ENCODE measurements around the gene GABPA. TPM values are rescaled to one million over a fixed set of nuclear protein-coding genes. Genes with fewer than 3 reads are reported as not detected.

GABPA gene
- total and polyA plus RNA-seq, 2 of the 13 experiments (the other 11 are each of a cell fraction or from before 2014, with no cell fraction given) = 7.4 to 13.2 TPM

DNA sequence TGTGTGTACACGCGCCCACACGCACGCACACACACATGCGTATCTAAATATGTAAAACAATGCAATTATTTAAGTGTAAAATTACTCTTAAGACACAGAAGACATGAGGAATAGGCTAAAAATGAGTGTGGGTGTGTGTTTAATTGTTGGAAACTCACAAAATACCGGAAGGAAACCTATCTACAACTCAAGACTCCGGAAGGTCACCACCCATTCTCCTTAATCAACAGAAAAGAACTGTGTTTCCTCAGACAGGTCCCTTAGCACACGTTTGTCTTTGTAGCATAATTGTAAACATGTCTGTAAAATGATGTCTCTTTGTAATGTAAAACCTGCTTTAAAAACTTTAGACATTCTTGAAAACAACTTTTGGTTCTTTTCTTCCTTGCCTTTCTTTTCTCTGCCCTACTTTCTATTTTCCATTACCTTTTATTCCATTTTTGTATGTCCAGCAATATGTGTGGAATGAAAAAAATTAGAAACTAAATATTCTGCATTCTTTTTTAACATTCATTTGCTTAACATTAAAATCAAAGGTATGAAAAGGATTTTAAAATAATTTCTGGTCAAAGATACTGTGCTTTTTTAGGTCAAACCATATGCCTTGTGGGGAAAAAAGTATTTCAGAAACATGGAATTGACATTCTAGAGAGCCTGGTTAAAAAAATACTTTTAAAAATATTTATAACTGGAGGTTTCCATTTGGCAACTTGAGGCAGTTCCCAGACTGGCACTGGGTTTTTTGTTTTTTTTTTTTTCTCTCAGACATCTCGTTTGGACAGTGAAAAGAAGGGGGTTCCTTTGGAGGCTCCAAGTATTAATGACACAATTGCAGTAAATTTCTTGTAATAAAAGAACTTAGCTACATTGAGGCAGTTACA is 46.3 kb upstream of the GABPA start (continued):
- TF ChIP-seq, protein P1, sequence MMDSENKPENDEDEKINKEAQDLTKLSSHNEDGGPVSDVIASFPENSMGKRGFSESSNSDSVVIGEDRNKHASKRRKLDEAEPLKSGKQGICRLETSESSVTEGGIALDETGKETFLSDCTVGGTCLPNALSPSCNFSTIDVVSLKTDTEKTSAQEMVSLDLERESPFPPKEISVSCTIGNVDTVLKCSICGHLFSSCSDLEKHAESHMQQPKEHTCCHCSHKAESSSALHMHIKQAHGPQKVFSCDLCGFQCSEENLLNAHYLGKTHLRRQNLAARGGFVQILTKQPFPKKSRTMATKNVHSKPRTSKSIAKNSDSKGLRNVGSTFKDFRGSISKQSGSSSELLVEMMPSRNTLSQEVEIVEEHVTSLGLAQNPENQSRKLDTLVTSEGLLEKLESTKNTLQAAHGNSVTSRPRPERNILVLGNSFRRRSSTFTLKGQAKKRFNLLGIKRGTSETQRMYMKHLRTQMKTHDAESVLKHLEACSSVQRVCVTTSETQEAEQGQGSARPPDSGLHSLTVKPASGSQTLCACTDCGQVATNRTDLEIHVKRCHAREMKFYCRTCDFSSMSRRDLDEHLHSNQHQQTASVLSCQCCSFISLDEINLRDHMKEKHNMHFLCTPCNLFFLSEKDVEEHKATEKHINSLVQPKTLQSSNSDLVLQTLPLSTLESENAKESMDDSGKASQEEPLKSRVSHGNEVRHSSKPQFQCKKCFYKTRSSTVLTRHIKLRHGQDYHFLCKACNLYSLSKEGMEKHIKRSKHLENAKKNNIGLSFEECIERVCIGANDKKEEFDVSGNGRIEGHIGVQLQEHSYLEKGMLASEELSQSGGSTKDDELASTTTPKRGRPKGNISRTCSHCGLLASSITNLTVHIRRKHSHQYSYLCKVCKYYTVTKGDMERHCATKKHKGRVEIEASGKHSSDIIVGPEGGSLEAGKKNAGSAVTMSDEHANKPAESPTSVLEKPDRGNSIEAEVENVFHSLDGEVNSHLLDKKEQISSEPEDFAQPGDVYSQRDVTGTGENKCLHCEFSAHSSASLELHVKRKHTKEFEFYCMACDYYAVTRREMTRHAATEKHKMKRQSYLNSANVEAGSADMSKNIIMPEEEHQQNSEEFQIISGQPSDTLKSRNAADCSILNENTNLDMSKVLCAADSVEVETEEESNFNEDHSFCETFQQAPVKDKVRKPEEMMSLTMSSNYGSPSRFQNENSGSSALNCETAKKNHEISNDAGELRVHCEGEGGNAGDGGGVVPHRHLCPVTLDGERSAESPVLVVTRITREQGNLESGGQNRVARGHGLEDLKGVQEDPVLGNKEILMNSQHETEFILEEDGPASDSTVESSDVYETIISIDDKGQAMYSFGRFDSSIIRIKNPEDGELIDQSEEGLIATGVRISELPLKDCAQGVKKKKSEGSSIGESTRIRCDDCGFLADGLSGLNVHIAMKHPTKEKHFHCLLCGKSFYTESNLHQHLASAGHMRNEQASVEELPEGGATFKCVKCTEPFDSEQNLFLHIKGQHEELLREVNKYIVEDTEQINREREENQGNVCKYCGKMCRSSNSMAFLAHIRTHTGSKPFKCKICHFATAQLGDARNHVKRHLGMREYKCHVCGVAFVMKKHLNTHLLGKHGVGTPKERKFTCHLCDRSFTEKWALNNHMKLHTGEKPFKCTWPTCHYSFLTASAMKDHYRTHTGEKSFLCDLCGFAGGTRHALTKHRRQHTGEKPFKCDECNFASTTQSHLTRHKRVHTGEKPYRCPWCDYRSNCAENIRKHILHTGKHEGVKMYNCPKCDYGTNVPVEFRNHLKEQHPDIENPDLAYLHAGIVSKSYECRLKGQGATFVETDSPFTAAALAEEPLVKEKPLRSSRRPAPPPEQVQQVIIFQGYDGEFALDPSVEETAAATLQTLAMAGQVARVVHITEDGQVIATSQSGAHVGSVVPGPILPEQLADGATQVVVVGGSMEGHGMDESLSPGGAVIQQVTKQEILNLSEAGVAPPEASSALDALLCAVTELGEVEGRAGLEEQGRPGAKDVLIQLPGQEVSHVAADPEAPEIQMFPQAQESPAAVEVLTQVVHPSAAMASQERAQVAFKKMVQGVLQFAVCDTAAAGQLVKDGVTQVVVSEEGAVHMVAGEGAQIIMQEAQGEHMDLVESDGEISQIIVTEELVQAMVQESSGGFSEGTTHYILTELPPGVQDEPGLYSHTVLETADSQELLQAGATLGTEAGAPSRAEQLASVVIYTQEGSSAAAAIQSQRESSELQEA (CRISPR knock-in tag; IDR thresholded peaks at IDR 0.05; ENCODE audit: not compliant biosample characterization) = no peak
- TF ChIP-seq, protein P2, sequence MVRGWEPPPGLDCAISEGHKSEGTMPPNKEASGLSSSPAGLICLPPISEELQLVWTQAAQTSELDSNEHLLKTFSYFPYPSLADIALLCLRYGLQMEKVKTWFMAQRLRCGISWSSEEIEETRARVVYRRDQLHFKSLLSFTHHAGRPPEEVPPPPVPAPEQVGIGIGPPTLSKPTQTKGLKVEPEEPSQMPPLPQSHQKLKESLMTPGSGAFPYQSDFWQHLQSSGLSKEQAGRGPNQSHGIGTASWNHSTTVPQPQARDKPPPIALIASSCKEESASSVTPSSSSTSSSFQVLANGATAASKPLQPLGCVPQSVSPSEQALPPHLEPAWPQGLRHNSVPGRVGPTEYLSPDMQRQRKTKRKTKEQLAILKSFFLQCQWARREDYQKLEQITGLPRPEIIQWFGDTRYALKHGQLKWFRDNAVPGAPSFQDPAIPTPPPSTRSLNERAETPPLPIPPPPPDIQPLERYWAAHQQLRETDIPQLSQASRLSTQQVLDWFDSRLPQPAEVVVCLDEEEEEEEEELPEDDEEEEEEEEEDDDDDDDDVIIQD (CRISPR knock-in tag; IDR thresholded peaks at IDR 0.05; ENCODE audit: low read depth) = no peak
- TF ChIP-seq NKX3-1 (CRISPR knock-in tag; IDR thresholded peaks at IDR 0.05) (no peak), NFIC (IDR thresholded peaks at IDR 0.05; ENCODE audit: low read length) (no peak)
